Left ventricle myocardium inferior (tissue), 1 donor: ENCODE data around the gene SOS2. TPM values are rescaled to one million over a fixed set of nuclear protein-coding genes. Genes with fewer than 3 reads are reported as not detected.

Source experiments
- DNase-seq: peaks from one replicate; pipeline ENCODE4 v3.0.0-alpha.2; 2020
- H3K27ac ChIP-seq: fragments of 200-600 bp; replicated peaks from 2 replicates; pipeline ENCODE4 v1.8.0; 2021
- H3K27me3 ChIP-seq: fragments of 200-600 bp; 2 replicates; pipeline ENCODE4 v1.8.0; 2021; ENCODE audit warnings: low read depth
- H3K36me3 ChIP-seq: fragments of 200-600 bp; 2 replicates; pipeline ENCODE4 v1.8.0; 2021
- H3K4me1 ChIP-seq: fragments of 200-600 bp; 2 replicates; pipeline ENCODE4 v1.8.0; 2021
- H3K4me3 ChIP-seq: fragments of 200-600 bp; 2 replicates; pipeline ENCODE4 v1.8.0; 2021; ENCODE audit warnings: mild to moderate bottlenecking, moderate library complexity
- H3K9me3 ChIP-seq: fragments of 200-600 bp; replicated peaks from 2 replicates; pipeline ENCODE4 v1.8.0; 2021
- intact Hi-C: fragments of 100-400 bp; cut with micrococcal nuclease; formaldehyde crosslinking; loops from one replicate; pipeline ENCODE4 v1.11.0; 2022
- total RNA-seq: library from RNA; stranded (reverse); fragmentation: NEBNext Ultra II Directional; extraction: Animal tissue kit (Norgen Biotek cat#: 25700); gene quantifications from one replicate; pipeline ENCODE4 v1.2.1, GENCODE V29; 2021
- TF ChIP-seq, protein P1 (sequence below): fragments of 200-600 bp; IDR thresholded peaks from 2 replicates; pipeline ENCODE4 v1.8.0; 2021; ENCODE audit warnings: antibody characterized with exemption, mild to moderate bottlenecking, borderline replicate concordance
- donor health status: DM: no; HTN: yes; CAD: no; lungs with severe emphysema.

Gene SOS2
- total RNA-seq, 1 donor from 2014 or later: 33.0 TPM

- Histone ChIP-seq H3K27me3 (no peaks in the 10 kb centered on the region), H3K36me3 (no peaks in the 10 kb centered on the region), H3K4me3 (no peak overlapping the region), H3K4me1 (no peaks in the 10 kb centered on the region), H3K9me3 (no peaks in the 10 kb centered on the region), H3K27ac (no peak overlapping the region)
- no peak for DNase-seq
- TF ChIP-seq, protein P1, sequence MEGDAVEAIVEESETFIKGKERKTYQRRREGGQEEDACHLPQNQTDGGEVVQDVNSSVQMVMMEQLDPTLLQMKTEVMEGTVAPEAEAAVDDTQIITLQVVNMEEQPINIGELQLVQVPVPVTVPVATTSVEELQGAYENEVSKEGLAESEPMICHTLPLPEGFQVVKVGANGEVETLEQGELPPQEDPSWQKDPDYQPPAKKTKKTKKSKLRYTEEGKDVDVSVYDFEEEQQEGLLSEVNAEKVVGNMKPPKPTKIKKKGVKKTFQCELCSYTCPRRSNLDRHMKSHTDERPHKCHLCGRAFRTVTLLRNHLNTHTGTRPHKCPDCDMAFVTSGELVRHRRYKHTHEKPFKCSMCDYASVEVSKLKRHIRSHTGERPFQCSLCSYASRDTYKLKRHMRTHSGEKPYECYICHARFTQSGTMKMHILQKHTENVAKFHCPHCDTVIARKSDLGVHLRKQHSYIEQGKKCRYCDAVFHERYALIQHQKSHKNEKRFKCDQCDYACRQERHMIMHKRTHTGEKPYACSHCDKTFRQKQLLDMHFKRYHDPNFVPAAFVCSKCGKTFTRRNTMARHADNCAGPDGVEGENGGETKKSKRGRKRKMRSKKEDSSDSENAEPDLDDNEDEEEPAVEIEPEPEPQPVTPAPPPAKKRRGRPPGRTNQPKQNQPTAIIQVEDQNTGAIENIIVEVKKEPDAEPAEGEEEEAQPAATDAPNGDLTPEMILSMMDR: no peak
- intact Hi-C loops: no loop called here
Measured at GRCh38 chr14:50086321-50086711, 145.1 kb downstream of the SOS2 start.

GRCh38 chr14:50085570-50086320, 145.6 kb downstream of the SOS2 start:
- H3K4me1 ChIP-seq: no peaks in the 10 kb centered on the region
- TF ChIP-seq, protein P1: no peak

GRCh38 chr14:50084666-50085065, 146.7 kb downstream of the SOS2 start:
- no peak overlapping the region for H3K4me3 ChIP-seq
- H3K9me3 ChIP-seq: no peaks in the 10 kb centered on the region
- DNase-seq: no peak
- H3K4me1 ChIP-seq: no peaks in the 10 kb centered on the region
- H3K36me3 ChIP-seq: no peaks in the 10 kb centered on the region
- H3K27me3 ChIP-seq: no peaks in the 10 kb centered on the region
- intact Hi-C loops: no loop called here
- TF ChIP-seq, protein P1: no peak
- no peak overlapping the region for H3K27ac ChIP-seq

More at GRCh38 chr14:50085570-50086320, 145.6 kb downstream of the SOS2 start:
- Histone ChIP-seq H3K36me3 (no peaks in the 10 kb centered on the region), H3K27ac (no peak overlapping the region), H3K4me3 (no peak overlapping the region), H3K27me3 (no peaks in the 10 kb centered on the region), H3K9me3 (no peaks in the 10 kb centered on the region)
- intact Hi-C loops: no loop called here
- DNase-seq: no peak

GRCh38 chr14:50083467-50084337, 147.7 kb downstream of the SOS2 start:
- H3K36me3 ChIP-seq: no peaks in the 10 kb centered on the region
- no peak overlapping the region for H3K27ac ChIP-seq
- no peaks in the 10 kb centered on the region for H3K9me3 ChIP-seq
- no peak overlapping the region for H3K4me3 ChIP-seq
- H3K27me3 ChIP-seq: no peaks in the 10 kb centered on the region
- DNase-seq: no peak
- H3K4me1 ChIP-seq: no peaks in the 10 kb centered on the region
- TF ChIP-seq, protein P1: no peak
- intact Hi-C loops: no loop called here

GRCh38 chr14:50082784-50083466, 148.5 kb downstream of the SOS2 start:
- intact Hi-C loops: no loop called here
- Histone ChIP-seq H3K27ac (no peak overlapping the region), H3K36me3 (no peaks in the 10 kb centered on the region), H3K4me1 (no peaks in the 10 kb centered on the region), H3K9me3 (no peaks in the 10 kb centered on the region), H3K4me3 (no peak overlapping the region), H3K27me3 (no peaks in the 10 kb centered on the region)
- TF ChIP-seq, protein P1: no peak
- DNase-seq: no peak
